Lower lobe of right lung (tissue), 2 donors: ENCODE data around the gene LRRC73. TPM values are rescaled to one million over a fixed set of nuclear protein-coding genes. Genes with fewer than 3 reads are reported as not detected.

Source experiments
- ATAC-seq, 2 donors: fragments of 200-7000 bp; cut with Tn5 transposase; one replicate each; pipeline ENCODE4 v1.9.1; 2020 to 2022; ENCODE audit warnings: mild to moderate bottlenecking in 2 of 2, moderate library complexity in 2 of 2
- DNase-seq: peaks from one replicate; pipeline ENCODE4 v3.0.0-alpha.2; 2020
- H3K27ac ChIP-seq: fragments of 200-600 bp; one replicate; pipeline ENCODE4 v1.8.0; 2022
- H3K27me3 ChIP-seq: fragments of 200-600 bp; one replicate; pipeline ENCODE4 v1.8.0; 2022; ENCODE audit warnings: low read depth
- H3K36me3 ChIP-seq: fragments of 200-600 bp; one replicate; pipeline ENCODE4 v1.8.0; 2022; ENCODE audit warnings: mild to moderate bottlenecking
- H3K4me1 ChIP-seq: fragments of 200-600 bp; one replicate; pipeline ENCODE4 v1.8.0; 2022
- H3K4me3 ChIP-seq: fragments of 200-600 bp; one replicate; pipeline ENCODE4 v1.8.0; 2022; ENCODE audit warnings: mild to moderate bottlenecking
- H3K9me3 ChIP-seq: fragments of 200-600 bp; one replicate; pipeline ENCODE4 v1.8.0; 2022
- intact Hi-C: fragments of 100-400 bp; cut with DNase I; formaldehyde crosslinking; loops from one replicate; pipeline ENCODE4 v1.11.0; 2022
- total RNA-seq: library from RNA; stranded (reverse); fragmentation: NEBNext Ultra II Directional; extraction: Animal tissue kit (Norgen Biotek cat#: 25700); gene quantifications from one replicate; pipeline ENCODE4 v1.2.1, GENCODE V29; 2021
- TF ChIP-seq, protein P1 (sequence below): fragments of 200-600 bp; IDR thresholded peaks from one replicate; pipeline ENCODE4 v1.8.0; 2022; ENCODE audit warnings: antibody characterized with exemption, mild to moderate bottlenecking
- donor health status: DM: no; HTN: yes; CAD: no; lungs with severe emphysema.

The LRRC73 gene
- total RNA-seq, 1 donor from 2014 or later, result 1.6 TPM

DNA sequence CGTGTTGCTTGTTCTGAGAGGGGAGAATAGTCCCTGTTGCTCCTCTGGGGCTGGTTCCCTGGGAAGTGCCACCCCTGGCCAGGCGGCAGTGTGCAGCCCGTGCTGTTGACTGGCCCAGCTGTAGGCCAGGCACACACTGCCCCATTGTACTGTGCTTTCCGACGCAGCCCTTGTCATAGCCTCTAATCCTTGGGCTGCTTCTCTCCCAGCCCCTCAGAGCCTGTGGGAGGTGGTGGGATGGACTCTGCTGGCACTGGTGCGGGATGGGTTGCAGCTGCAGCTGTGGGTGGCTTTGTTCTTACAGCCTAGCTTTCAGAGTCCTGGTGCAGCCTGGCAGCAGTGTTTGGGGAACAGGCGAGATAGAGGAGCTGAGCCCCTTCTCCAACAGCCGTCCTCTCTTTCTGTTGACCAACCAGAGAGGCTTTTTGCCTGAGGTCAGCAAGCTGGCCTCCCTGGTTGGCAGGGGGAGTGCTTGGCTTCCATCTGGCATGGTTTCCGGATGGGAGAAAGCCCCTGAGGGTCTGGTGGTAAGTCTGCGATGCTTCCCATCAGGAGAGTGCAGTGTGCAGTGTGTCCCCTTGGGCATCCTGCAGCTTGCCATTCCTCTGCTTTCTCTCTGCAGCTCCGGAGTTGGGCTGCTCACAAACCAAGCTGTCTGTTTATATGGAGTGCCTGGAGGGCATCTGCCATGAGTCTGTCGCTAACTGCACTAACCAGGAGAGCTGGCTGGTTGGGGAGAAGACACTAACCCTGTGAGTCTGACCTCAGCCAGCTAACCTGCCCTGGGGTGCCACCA, 20.7 kb downstream of the LRRC73 start:
- ATAC-seq (no peak), DNase-seq (no peak)
- intact Hi-C loops, result no loop called here

DNA sequence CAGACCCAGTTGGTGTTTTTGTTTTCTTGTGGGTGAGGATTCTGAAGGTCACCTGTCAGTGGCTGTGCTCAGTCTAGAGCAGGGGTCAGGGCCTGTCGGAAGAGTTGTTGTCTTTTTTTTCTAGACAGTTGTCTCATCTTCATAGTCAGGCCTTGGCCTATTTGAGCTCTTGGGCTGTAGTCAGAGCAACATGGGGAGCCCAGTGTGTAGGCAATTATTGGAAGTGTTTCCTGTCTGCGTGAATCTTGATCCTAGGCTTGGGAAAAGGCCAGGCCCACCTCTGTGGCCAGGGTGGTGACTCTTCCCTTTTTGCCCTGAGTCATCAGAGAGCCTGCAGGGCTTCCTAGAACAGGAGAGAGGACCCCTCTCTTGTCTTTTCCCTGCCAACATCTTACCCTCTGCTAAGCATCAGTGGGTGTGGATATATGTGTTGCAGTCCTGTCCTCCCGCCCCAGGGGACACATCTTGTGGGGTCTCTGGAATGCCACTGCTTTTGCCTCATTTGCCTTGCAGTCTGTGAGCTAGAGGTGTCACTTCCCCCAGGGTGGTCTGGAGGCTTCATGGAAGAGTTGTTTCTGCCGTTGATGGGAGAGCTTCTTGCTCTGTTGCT, 21.4 kb downstream of the LRRC73 start:
- Histone ChIP-seq H3K27me3 (no peaks in the 10 kb centered on the region), H3K36me3 (peaks cover 12% of the 10 kb centered on the region), H3K9me3 (no peaks in the 10 kb centered on the region), H3K4me1 (peaks cover 15% of the 10 kb centered on the region), H3K27ac (no peak overlapping the region), H3K4me3 (no peak overlapping the region)
- DNase-seq (no peak), ATAC-seq (no peak)
- intact Hi-C loops, result no loop called here
- TF ChIP-seq, protein P1, sequence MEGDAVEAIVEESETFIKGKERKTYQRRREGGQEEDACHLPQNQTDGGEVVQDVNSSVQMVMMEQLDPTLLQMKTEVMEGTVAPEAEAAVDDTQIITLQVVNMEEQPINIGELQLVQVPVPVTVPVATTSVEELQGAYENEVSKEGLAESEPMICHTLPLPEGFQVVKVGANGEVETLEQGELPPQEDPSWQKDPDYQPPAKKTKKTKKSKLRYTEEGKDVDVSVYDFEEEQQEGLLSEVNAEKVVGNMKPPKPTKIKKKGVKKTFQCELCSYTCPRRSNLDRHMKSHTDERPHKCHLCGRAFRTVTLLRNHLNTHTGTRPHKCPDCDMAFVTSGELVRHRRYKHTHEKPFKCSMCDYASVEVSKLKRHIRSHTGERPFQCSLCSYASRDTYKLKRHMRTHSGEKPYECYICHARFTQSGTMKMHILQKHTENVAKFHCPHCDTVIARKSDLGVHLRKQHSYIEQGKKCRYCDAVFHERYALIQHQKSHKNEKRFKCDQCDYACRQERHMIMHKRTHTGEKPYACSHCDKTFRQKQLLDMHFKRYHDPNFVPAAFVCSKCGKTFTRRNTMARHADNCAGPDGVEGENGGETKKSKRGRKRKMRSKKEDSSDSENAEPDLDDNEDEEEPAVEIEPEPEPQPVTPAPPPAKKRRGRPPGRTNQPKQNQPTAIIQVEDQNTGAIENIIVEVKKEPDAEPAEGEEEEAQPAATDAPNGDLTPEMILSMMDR, result no peak

More for the DNA sequence above, 20.7 kb downstream of the LRRC73 start:
- Histone ChIP-seq H3K27me3 (no peaks in the 10 kb centered on the region), H3K4me1 (peaks cover 15% of the 10 kb centered on the region), H3K4me3 (no peak overlapping the region), H3K9me3 (no peaks in the 10 kb centered on the region), H3K27ac (no peak overlapping the region), H3K36me3 (peaks cover 12% of the 10 kb centered on the region)
- TF ChIP-seq, protein P1, result no peak

DNA sequence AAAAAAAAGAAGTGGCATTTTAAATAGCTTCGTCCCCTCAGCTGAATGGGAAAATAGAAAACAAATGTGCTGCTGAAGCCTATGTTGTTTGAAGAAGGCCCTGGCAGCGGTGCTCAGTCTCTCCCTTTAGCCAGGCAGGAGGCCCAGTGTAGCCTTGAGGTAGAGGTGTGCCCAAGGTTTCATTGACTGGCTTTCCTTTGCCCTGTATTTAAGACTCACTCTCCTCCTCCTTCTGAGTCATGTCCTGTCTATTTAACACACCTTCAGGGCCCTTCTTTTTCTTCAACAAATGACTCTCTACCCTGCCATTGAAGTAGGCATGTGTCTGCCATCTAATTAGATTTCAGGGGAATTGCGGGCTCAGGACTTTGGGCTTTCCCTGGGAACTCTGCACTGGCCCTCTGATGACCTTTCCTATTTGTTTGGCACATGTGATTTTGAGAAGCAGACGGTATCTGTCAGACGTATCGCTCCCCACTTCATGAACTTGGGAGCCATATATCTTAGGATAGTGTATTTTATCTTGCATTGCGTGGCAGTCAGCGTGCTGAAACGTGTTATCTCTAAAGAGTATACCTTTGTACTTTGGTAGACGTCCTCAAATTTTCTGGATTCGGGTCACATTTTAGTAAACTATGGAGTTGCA, 28.4 kb downstream of the LRRC73 start:
- ATAC-seq, result no peak
- H3K36me3 ChIP-seq, result peaks cover 4% of the 10 kb centered on the region
- no peaks in the 10 kb centered on the region for H3K9me3 ChIP-seq
- no peaks in the 10 kb centered on the region for H3K27me3 ChIP-seq
- TF ChIP-seq, protein P1, result no peak
- no peak overlapping the region for H3K27ac ChIP-seq
- H3K4me3 ChIP-seq, result no peak overlapping the region
- no peak for DNase-seq
- H3K4me1 ChIP-seq, result peaks cover 24% of the 10 kb centered on the region
- intact Hi-C loops, result no loop called here

DNA sequence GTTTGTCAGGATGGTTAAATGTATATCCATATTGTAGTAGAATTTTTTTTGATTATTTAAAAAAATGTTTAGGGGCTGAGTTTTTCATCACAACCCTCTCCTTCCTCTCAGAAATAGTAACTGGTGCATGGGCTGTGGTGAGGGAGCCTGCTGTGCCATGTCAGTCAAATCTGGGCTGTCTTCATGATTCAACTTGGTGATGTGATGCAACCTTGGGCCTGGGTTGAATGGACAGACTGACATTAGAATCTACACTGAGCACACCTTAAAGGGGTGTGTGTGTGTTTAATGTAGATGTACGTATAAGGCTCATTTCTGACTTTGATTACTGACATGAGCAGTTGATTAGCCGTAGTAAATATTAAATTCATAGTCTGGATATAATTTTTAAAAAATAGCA, 29.1 kb downstream of the LRRC73 start:
- TF ChIP-seq, protein P1, result no peak
- Histone ChIP-seq H3K4me1 (peaks cover 24% of the 10 kb centered on the region), H3K27ac (no peak overlapping the region), H3K4me3 (no peak overlapping the region), H3K36me3 (peaks cover 4% of the 10 kb centered on the region), H3K9me3 (no peaks in the 10 kb centered on the region), H3K27me3 (no peaks in the 10 kb centered on the region)
- intact Hi-C loops, result no loop called here
- ATAC-seq, result no peak
- no peak for DNase-seq

DNA sequence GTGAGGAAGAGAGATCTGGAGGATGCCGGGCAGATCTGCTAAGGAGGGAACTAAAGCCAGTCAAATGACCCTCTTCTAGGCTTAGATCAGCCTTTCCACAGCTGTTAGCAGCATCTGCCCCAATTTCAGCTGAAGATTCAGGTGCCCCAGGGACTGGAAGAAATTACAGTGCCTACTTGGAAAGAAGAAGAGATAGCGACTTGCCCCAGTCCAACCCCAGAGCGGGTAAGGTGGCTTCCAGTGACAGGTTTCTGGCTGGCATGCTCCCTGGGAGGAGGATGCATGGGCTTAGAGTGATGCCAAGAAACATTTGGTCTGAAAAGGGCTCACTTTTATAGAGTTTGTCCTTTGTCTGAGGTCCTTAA, 32.2 kb downstream of the LRRC73 start:
- DNase-seq (no peak), ATAC-seq (no peak)
- no peaks in the 10 kb centered on the region for H3K9me3 ChIP-seq
- TF ChIP-seq, protein P1, result no peak
- peak overlapping the region; percentile 68 for H3K4me3 ChIP-seq
- peak overlapping the region; percentile 85 for H3K27ac ChIP-seq
- peaks cover 4% of the 10 kb centered on the region for H3K36me3 ChIP-seq
- intact Hi-C loops, result no loop called here
- peaks cover 24% of the 10 kb centered on the region for H3K4me1 ChIP-seq
- no peaks in the 10 kb centered on the region for H3K27me3 ChIP-seq
